Fibroblast of upper back skin (primary cell): ENCODE results near the gene RNF166.

ENCODE experiments used
- DNase-seq: peaks from one replicate; pipeline ENCODE4 v3.0.0-alpha.2; 2013

RNF166 gene

DNA sequence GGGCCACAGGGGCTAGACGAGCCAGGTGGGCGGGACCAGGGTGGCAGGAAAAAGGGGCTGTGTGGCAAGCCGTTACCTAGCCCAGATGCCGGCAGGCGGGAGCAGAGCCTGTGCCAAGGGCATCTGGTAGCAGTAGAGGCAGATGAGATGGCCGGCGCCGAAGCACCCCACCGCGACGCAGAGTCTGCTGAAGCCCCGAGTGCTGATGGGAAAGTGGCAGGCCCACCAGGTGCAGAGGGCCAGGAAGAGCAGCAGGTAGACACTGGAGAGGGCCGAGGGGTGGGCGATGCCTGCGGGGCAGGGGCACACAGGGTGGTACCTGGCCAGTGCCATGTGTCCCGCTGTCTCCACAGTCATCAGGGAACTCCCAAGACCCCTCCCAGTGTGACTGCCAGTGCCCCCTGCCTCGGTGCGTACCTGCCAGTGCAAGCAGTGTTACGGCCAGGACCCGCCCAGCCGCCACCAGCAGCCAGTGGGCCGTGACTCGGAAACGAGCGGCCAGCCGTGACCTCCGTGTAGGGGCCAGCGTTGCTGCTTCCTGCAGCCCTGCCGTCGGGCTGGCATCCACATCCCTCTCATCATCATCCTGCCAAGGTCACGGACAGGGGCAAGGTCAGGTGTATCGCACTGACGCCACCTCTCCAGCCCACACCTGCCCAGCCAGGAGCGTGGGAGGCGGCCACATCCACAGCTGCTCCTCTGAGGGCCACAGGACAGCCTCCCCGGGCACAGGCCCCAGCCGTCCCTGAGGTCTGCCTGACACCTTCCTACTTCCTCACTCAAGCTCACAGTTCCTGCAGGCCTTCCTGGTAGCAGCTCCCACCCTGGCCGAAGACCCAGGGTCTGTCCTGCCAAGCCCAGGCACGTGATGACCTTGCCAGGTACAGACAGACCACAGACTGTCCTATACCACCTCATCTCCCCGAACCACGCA is 32.2 kb upstream of the RNF166 start:
- no peak for DNase-seq

DNA sequence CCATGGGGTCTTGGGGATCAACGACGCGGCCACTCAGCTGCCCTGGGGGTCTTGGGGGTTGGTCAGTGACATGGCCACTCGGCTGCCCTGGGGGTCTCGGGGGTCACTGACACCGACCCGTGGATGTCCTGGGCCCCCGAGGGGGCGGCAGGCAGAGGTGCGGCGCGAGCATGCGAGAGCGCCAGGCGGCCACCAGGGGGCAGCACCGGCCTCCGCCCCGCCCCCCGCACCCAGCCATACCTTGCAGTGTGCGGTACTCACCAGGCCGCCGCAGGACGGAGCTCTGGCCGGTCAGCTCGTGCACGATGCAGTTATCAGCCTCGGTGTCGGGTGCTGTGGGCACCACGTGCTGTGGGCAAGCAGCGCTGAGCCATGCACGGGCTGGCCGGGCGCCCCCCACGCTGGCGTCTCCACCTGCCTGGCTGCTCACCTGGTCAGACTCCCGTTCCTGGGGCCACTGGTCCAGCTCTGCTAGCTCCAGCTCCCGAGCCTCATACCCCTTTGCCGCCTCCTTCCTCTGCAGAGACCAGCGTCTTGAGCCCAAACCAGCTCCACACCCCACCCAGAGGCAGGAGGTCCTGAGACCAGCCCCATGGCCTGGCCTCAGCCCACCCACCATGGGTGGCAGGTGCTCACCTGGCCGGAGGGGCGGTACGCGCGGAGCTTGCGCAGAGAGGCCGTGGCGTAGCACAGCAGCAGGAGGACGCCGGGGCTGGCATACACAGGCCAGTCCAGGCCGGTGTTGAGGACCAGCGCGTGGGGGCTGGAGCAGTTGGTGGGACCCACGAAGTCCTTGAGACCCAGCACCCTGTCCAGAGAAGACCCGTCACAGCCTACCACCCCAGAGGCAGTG is 31.3 kb upstream of the RNF166 start:
- DNase-seq: peak; percentile 74

DNA sequence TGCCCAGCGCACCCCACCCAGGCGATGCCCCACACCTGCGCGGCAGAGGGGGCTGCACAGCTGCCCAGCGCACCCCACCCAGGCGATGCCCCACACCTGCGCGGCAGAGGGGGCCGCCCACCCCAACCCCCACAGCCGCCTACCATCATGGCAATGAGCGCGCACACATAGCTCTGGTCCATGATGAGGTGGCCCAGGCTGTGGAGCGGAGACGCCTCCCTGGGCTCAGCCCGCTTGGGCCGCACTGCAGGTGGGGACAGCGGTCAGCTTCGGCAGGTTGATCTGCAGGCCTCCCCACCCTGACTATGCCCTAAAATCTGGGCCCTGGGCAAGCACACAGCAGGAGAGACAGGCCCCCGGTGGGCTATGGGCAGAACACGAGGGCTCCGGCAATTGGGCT is 30.3 kb upstream of the RNF166 start:
- DNase-seq: no peak

DNA sequence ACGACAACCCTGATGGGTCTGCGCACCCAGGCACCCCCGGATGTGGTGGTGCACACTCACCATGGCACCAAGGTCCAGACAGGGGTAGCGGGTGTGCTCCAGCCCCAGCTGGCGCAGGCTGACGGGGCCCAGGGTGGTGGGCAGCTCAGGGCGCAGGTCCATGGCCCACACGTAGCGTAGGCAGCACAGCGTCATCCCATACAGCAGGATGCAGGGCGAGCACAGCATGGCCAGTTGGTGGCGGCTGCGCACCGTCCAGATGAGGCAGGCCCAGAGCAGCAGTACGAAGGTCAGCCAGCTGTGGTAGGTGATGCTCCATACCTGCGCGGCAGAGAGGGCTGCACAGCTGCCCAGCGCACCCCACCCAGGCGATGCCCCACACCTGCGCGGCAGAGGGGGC is 29.9 kb upstream of the RNF166 start:
- DNase-seq: no peak

DNA sequence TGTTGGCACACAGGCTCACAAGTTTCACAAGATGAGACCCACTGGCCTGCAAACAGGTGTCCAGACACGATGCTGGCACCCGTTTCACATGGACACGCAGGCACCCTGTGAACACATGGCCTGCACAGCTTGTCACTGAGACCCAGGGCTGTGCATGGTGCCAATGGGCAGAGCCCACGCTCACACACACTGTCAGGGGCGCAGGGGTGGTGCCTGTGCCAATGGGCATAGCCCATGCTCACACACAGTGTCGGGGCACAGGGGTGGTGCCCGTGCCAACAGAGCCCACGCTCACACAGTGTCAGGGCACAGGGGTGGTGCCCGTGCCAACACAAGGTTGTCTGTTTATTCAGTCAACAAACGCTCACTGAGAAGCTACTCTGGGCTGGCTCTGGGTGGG is 29.4 kb upstream of the RNF166 start:
- DNase-seq: no peak

DNA sequence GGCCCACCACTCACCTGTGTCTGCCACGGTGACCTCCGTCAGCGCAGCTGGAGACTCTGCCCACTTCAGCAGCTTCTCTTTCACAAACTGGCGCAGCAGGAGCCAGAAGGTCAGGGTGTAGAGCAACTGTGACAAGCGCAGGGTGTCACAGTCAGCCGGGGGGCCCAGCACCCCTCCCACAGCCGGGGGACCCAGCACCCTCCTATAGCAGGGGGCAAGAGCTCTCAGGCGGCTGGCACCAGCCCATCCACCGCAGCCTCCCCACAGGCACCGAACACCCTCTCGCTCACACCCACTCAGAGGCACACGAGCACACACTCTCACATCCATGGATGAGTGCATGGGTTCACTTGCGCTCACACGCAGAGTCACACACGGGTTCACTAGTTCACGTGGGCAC is 28.9 kb upstream of the RNF166 start:
- DNase-seq: no peak

DNA sequence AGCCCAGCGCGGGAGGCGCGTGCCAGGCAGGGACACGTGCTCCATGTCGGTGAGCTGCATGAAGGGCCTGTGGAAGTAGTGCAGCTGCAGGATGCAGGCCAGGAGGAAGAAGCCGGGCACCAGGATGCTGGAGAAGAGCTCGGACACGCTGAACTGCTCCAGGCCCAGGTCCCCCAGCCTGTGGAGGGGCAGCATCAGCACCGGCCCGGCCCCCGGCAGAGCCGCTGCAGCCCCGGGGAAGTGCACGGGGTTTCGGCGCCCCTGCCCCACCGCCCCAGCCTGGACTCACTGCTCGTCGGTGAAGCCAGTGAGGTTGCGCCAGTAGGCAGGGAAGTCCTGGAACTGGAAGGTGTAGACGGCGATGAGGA is 28.1 kb upstream of the RNF166 start:
- DNase-seq: no peak

DNA sequence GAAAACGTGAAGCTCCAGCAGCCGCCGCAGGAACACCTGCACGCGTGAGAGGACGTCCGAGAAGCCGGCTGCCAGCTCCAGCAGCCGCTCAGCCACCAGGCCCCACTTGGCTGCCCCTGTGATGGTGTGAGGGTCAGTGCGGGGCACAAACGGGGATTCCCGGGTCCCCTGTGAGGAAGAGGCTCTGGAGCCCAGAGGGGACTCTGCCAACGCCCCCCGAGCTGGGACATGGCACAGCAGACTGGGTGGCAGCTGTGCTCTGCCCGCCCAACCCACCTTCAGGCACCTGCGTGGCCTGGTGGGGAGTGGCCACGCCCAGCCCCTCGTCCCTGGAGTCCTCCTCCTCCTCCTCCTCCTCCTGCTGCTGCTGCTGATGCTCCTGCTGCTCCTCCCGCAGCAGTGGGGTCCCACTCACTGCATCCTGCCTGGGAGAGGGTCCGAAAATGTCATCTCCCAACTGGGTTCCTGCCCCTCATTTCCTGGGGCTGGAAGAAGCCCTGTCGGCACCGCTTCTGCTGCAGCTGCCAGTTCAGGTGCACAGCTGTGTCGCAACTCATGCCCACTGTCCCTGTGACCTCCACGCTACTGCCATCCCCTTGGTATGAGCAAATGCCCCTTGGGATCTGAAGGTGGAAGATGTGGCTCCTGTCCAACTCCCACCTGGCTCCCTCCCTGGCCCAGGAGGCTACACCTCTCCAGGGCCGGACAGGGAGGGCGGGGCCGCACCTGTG is 27.6 kb upstream of the RNF166 start:
- no peak for DNase-seq

DNA sequence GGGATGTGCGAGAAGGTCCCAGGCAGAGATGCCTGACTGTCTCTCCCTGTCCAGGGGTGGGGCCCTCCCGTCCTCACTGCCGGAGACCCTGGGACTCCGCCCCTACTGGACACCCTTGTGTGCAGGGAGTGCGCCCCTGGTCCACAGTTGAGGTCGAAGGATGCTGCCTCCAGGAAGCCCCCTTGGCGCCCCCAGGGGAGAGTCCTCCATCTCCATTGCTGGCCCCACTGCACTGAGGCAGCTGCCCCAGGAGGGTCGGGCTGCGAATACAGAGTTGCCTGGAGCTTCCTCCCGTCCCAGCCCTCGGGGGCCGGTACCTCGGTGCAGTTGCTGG is 26.7 kb upstream of the RNF166 start:
- DNase-seq: no peak

DNA sequence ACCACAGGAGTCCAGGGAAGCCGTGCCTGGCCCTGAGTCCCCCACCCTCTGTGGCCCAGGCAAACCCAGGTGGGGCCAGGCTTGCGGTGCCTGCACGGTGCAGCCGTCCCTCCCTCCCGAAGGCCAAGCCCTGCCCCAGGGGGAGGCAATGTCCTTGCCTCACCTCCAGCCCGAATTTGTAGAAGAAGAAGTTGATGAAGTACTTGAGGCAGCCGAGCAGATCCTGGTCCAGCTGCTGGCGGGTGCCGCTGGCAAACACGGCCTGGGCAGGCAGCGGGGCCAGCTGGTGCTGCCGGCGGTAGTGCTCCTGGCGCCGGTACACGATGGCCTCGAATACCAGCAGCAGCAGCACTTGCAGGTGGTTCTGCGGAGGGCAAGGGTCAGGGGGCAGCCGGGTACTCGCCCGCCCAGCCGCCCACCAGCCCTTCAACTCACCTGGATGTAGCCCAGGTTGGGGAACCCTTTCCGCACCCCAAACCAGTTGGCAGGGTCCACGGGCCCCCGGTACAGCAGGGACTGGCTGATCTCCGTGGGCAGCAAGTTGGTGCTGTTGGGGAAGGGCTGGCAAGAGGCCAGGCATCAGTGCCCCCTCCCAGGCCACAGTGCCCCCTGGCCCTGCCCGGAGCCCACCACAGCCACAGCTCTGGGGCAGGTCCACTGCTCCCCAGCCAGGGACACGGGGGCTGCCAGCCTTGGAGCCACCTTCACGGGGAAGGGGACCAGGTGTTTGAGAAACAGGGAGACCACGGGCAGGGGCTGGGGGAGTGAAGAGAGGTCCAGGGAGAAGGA is 26.2 kb upstream of the RNF166 start:
- no peak for DNase-seq

DNA sequence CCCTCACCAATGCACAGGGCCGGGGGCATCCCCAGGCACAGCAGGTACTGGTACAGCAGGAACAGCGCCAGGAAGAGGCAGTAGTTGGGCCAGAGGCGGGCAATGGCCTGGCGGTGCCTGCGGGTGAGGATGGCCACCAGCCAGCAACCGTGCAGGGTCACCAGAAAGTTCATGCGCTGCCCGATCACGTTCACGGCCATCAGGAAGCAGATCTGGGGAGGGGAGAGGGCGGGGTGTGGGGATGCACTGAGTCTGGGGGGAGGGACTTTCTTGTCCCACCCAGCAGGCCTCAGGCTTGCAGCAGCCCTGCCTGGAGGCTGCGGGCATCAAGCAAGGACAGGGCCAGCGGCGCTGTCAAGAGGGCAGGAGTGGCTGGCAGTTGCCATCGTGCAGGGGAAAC is 25.5 kb upstream of the RNF166 start:
- no peak for DNase-seq

DNA sequence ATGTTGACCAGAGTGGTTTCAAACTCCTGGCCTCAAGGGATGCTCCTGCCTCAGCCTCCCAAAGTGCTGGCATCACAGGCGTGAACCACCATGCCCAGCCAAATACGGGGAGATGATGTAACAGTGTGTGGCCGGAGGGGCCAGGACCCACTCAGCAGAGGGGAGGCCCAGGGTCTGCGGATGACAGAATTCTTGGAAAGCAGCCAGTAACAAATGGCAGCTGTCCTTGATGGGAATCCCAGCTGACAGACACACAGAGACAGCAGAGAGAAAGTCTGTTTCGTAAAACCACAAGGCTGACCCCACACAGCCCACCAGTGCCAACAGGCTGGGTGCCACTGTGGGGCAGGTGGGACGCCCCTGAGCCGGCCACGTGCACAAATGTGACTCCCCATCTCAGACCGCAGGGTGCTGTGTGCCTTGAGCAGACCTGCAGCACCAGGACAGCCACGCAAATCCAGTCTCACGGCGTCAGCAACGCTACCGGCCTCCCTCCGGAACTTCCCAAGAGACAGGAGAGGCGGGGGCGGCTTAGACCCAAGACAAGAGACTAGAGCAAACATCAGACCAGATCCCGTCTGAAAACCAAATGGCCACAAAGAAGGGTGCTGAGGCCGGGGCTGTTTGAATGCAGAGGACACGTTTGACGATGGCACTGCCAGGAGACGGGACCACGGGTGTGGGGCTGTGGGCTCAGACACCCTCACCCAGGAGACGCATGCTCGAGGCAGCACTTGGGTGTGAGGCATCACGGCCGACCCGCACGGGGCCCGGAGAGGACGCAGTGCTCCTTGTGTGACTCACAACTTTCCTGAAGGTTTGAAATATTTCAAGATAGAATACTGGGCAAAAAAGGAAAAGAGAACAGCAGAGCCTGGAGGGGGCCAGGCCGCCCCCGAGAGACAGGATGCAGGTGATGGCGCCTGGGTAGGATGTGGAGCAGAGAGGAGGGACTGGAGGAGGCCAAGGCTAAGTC is 24.7 kb upstream of the RNF166 start:
- DNase-seq: peak; percentile 45

DNA sequence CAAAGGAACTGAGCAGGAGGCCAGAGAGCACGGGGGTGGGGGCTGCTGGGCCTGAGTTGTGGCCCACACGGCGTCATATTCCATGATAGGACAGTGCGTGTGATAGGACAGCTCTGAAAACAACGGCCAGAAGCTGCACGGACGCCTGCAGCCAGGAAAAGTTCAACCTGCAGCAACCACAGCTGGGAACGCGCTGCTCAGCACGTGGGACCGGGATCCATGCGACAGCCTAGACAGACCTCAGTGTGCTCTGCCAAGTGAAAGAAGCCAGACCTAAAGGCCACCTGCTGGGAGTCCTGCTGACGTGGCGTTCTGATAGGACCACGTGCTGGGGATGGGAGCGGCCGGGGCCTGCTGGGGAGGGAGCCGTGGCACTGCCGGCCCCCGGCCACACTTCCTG is 21.7 kb upstream of the RNF166 start:
- DNase-seq: peak; percentile 34

DNA sequence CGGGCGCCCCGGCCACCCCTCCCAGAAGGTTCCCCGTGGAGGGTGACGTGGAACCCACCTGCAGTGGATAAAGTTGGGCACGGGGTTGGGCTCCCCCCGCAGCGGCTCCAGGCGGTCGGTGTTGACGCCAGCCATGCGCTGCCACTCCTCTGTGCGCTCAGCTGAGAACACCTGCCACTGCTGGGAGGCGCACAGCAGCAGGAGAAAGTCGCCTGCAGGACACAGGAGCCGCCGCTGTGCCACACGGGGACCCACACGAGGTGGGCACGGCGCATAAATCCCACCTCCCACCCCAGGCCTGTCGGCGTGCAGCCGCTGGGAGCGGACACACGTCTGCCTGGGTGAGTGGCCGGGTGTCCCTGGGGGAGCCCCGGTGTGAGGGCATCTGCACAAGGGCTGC is 20.8 kb upstream of the RNF166 start:
- no peak for DNase-seq

DNA sequence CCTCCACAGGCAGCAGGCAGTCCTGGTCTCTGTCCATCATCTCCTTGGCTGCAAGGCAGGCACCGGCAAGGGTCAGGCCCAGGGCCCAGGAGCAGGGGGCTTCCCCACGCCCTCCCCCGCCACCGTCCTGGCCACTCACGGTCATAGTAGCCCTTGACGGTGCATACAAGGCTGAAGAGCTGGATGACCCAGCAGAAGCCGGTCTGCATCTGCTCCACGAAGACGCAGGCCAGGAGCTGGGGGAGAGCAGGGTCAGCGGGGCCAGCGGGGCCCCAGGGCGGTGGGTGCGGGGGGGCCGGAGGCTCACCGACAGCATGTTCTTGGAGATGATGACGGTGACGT is 20.2 kb upstream of the RNF166 start:
- no peak for DNase-seq

DNA sequence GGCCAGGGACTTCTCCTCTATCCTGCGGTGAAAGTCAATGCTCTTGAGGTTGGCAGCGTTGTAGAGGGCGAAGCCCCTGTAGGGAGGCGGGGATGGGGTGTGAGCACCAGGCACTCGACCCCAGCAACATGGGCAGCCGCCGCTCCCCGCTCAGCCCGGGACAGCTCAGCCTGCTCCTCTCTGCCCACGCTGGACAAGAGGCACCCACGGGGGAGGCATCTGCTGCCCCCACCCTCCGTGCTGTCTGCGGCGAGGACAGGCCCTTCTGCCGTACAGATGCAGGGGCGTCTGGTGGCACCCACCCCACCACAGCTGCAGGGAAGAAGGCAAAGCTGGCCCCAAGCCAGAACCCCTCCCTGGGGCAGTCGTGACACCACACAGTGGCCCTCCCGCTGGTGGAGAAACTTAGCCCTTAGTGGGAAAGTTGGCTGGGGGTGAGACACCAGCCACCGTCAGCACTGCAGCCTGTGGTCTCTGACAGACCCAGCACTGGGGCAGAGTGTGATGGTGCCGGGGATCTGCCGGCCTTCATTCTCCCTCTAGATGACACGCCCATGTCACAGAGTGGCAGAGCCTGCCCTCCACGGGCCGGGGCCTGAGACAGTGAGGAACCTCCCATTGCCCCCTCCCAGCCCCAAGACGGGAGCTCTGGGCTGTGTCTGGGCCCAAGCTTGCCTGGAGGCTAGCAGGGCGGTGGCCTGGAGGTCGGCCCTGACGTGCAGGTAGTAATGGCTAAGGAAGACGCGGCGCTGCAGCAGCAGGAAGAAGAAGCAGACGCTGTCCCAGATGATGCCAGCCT is 19.6 kb upstream of the RNF166 start:
- no peak for DNase-seq

DNA sequence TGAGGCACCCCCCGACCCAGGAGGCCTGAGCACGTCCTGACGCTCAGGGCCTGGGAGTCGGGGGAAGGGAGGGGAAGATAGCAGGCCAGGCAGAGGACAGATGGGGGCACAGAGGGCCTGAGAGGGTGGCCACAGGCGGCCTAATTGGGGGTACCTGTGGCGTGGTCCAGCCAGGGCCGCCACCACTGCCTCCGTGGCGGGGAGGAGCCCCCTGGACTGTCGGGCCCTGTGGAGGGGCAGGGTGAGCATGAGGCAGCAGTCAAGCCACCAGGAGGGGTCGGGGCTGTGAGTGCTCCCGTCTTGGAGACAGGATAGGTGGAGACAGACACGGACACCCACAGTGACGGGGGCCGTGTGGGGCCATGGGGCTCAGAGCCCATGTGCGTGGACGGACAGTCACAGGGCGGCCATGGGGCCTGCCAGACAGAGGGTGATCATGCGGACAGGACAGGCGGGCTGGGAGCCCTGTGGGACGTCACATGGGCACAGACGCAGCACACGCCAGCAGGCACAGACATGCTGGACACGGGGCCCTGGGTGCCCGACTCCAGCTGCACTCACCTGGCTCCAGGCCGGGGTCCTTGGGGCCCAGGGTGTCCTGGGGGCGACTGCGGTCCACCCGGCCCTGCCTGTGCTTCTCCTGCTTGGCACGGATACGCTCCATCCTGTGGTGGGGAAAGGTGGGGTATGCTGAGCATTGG is 18.8 kb upstream of the RNF166 start:
- no peak for DNase-seq

DNA sequence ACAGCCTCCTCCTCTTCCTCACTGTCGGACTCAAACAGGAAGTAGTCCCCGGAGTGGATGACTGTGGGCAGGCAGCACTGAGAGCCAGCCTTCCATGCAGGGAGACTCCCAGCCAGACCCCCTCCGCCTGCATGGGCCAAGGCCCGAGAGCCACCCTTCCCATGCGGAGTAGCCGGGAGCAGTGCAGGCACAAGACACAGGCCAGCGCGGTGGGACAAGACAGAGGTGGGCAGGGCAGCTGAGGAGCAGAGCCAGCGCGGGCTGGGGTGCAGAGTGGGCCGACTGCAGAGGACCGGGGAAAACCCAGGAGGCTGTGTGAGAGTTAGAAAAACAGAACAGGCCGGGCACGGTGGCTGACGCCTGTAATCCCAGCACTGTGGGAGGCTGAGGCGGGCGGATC is 17.7 kb upstream of the RNF166 start:
- no peak for DNase-seq

DNA sequence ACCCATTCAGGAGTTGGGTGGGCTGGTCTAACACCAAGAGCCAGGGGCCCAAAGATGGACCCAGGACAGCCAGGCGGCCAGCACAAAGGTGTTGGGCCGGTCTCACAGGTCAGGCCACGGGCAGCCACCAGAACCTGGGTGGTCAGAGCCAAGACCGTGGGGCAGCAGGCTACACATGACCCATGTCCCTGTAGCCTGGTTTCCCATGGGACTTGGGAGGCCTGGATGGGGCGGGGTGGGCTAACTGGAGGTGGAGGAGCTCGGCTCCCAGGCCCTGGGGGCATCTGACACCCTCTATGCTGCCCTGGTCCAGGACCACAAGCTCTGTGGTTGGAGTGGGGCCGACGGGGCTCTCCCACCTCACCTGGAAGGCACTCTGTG is 17.3 kb upstream of the RNF166 start:
- DNase-seq: no peak
